Effector memory CD8-positive, alpha-beta T cell (primary cell): ENCODE data around the gene C10orf95.

Source experiments
- ATAC-seq: fragments of 150-1000 bp; cut with Tn5 transposase; replicated peaks from 2 replicates; pipeline ENCODE4 v1.10.0; 2021; ENCODE audit warnings: mild to moderate bottlenecking, moderate library complexity
- DNase-seq, 3 experiments: peaks; one replicate each; pipeline ENCODE4 v3.0.0; 2021
- H3K27ac Mint-ChIP-seq, 2 donors: one replicate each; pipeline ENCODE4 v1.8.0; 2022; ENCODE audit warnings: mild to moderate bottlenecking in 2 of 2, mixed read lengths in 2 of 2, moderate library complexity in 2 of 2
- H3K27me3 Mint-ChIP-seq, 2 donors: one replicate each; pipeline ENCODE4 v1.8.0; 2022; ENCODE audit warnings: mixed read lengths in 2 of 2
- H3K36me3 Mint-ChIP-seq: one replicate; pipeline ENCODE4 v1.8.0; 2022; ENCODE audit warnings: mild to moderate bottlenecking, moderate library complexity, mixed read lengths; ENCODE audit not compliant: insufficient read depth
- H3K4me1 Mint-ChIP-seq, 2 donors: one replicate each; pipeline ENCODE4 v1.8.0; 2022; ENCODE audit warnings: low read depth in 2 of 2, mixed read lengths in 2 of 2
- H3K4me3 Mint-ChIP-seq, 2 donors: one replicate each; pipeline ENCODE4 v1.8.0; 2022; ENCODE audit warnings: mild to moderate bottlenecking in 2 of 2, mixed read lengths in 2 of 2, moderate library complexity in 2 of 2
- H3K9me3 Mint-ChIP-seq, 2 donors: one replicate each; pipeline ENCODE4 v1.8.0; 2022; ENCODE audit warnings: mixed read lengths in 2 of 2

C10orf95 gene

GRCh38 chr10:102476466-102477141 is 25.3 kb upstream of the C10orf95 start:
- no peak overlapping the region for H3K4me3 Mint-ChIP-seq
- no peaks in the 10 kb centered on the region for H3K9me3 Mint-ChIP-seq
- H3K4me1 Mint-ChIP-seq, result peaks cover 12 to 13% of the 10 kb centered on the region in 2 donors
- DNase-seq, result no peak
- H3K36me3 Mint-ChIP-seq, result peaks cover 33% of the 10 kb centered on the region
- H3K27me3 Mint-ChIP-seq, result no peaks in the 10 kb centered on the region
- ATAC-seq, result no peak
- H3K27ac Mint-ChIP-seq, result peak overlapping the region; percentile 46

- no peak overlapping the region for H3K4me3 Mint-ChIP-seq
- peaks cover 28% of the 10 kb centered on the region for H3K36me3 Mint-ChIP-seq
- H3K27me3 Mint-ChIP-seq, result no peaks in the 10 kb centered on the region
- no peaks in the 10 kb centered on the region for H3K9me3 Mint-ChIP-seq
- ATAC-seq (no peak), DNase-seq (no peak)
- H3K27ac Mint-ChIP-seq, result peak overlapping the region; percentile 46
- peaks cover 12 to 13% of the 10 kb centered on the region in 2 donors for H3K4me1 Mint-ChIP-seq
Observed at GRCh38 chr10:102475451-102476040, 24.2 kb upstream of the C10orf95 start.

- Mint-ChIP-seq H3K9me3 (no peaks in the 10 kb centered on the region), H3K36me3 (peaks cover 18% of the 10 kb centered on the region), H3K27ac (peak overlapping the region; percentile 54 to 92), H3K27me3 (no peaks in the 10 kb centered on the region), H3K4me3 (peak overlapping the region; percentile 35 to 46), H3K4me1 (peaks cover 8% of the 10 kb centered on the region in 2 donors)
- DNase-seq, result no peak
- peak; percentile 63 for ATAC-seq
Observed at GRCh38 chr10:102473445-102474331, 22.3 kb upstream of the C10orf95 start.

- no peak for ATAC-seq
- H3K27ac Mint-ChIP-seq, result no peak overlapping the region
- H3K4me3 Mint-ChIP-seq, result no peak overlapping the region
Observed at GRCh38 chr10:102470579-102471546, 19.5 kb upstream of the C10orf95 start.

GRCh38 chr10:102468683-102469082 is 17.3 kb upstream of the C10orf95 start:
- Mint-ChIP-seq H3K36me3 (peaks cover 4% of the 10 kb centered on the region), H3K4me1 (peaks cover 7% of the 10 kb centered on the region in 2 donors), H3K4me3 (no peak overlapping the region), H3K27me3 (no peaks in the 10 kb centered on the region), H3K9me3 (no peaks in the 10 kb centered on the region), H3K27ac (peak overlapping the region in 1 of 2 donors; percentile 65)
- no peak for ATAC-seq
- DNase-seq, result no peak

More at GRCh38 chr10:102470579-102471546, 19.5 kb upstream of the C10orf95 start:
- peaks cover 8% of the 10 kb centered on the region in 2 donors for H3K4me1 Mint-ChIP-seq
- peaks cover 4% of the 10 kb centered on the region for H3K36me3 Mint-ChIP-seq
- H3K9me3 Mint-ChIP-seq, result no peaks in the 10 kb centered on the region
- DNase-seq, result no peak
- no peaks in the 10 kb centered on the region for H3K27me3 Mint-ChIP-seq

- ATAC-seq (no peak), DNase-seq (no peak)
- H3K9me3 Mint-ChIP-seq, result no peaks in the 10 kb centered on the region
- H3K4me1 Mint-ChIP-seq, result peaks cover under 1 to 1% of the 10 kb centered on the region in 2 donors
- peaks cover 4% of the 10 kb centered on the region for H3K36me3 Mint-ChIP-seq
- H3K27ac Mint-ChIP-seq, result no peak overlapping the region
- no peak overlapping the region for H3K4me3 Mint-ChIP-seq
- H3K27me3 Mint-ChIP-seq, result no peaks in the 10 kb centered on the region
Observed at GRCh38 chr10:102467971-102468438, 16.7 kb upstream of the C10orf95 start.

GRCh38 chr10:102467318-102467717 is 16.0 kb upstream of the C10orf95 start:
- Mint-ChIP-seq H3K4me1 (peaks cover 6% of the 10 kb centered on the region in 2 donors), H3K4me3 (no peak overlapping the region), H3K9me3 (no peaks in the 10 kb centered on the region), H3K27me3 (no peaks in the 10 kb centered on the region), H3K36me3 (peaks cover 4% of the 10 kb centered on the region), H3K27ac (peak overlapping the region in 1 of 2 donors; percentile 35)
- ATAC-seq, result no peak
- no peak for DNase-seq

GRCh38 chr10:102465466-102465865 is 14.1 kb upstream of the C10orf95 start:
- Mint-ChIP-seq H3K9me3 (no peaks in the 10 kb centered on the region), H3K27ac (no peak overlapping the region), H3K27me3 (no peaks in the 10 kb centered on the region), H3K36me3 (peaks cover 9% of the 10 kb centered on the region), H3K4me1 (peaks cover 22 to 23% of the 10 kb centered on the region in 2 donors), H3K4me3 (no peak overlapping the region)
- ATAC-seq (no peak), DNase-seq (no peak)

- Mint-ChIP-seq H3K36me3 (peaks cover 5% of the 10 kb centered on the region), H3K27ac (no peak overlapping the region), H3K27me3 (no peaks in the 10 kb centered on the region), H3K4me1 (peaks cover 21 to 23% of the 10 kb centered on the region in 2 donors), H3K9me3 (no peaks in the 10 kb centered on the region), H3K4me3 (no peak overlapping the region)
- no peak for ATAC-seq
- DNase-seq, result no peak
Observed at GRCh38 chr10:102463983-102464382, 12.6 kb upstream of the C10orf95 start.

GRCh38 chr10:102462512-102463054 is 11.2 kb upstream of the C10orf95 start:
- H3K4me1 Mint-ChIP-seq, result peaks cover 21 to 25% of the 10 kb centered on the region in 2 donors
- no peaks in the 10 kb centered on the region for H3K27me3 Mint-ChIP-seq
- no peak for DNase-seq
- peak overlapping the region in 1 of 2 donors; percentile 84 for H3K27ac Mint-ChIP-seq
- peak overlapping the region; percentile 93 to 98 for H3K4me3 Mint-ChIP-seq
- ATAC-seq, result no peak
- H3K9me3 Mint-ChIP-seq, result no peaks in the 10 kb centered on the region
- peaks cover 5% of the 10 kb centered on the region for H3K36me3 Mint-ChIP-seq

- ATAC-seq (peak; percentile 99), DNase-seq (peak; percentile 85 to 90 (median 90))
- Mint-ChIP-seq H3K36me3 (peaks cover 6% of the 10 kb centered on the region), H3K27me3 (no peaks in the 10 kb centered on the region), H3K9me3 (no peaks in the 10 kb centered on the region), H3K27ac (peak overlapping the region; percentile 84 to 87), H3K4me1 (peaks cover 21 to 28% of the 10 kb centered on the region in 2 donors), H3K4me3 (peak overlapping the region; percentile 93 to 98)
Observed at GRCh38 chr10:102461187-102462054, 10.1 kb upstream of the C10orf95 start.

GRCh38 chr10:102460836-102461186 is 9.5 kb upstream of the C10orf95 start:
- peak overlapping the region; percentile 84 to 87 for H3K27ac Mint-ChIP-seq
- peaks cover 21 to 28% of the 10 kb centered on the region in 2 donors for H3K4me1 Mint-ChIP-seq
- H3K9me3 Mint-ChIP-seq, result no peaks in the 10 kb centered on the region
- ATAC-seq (peak; percentile 4), DNase-seq (no peak)
- no peaks in the 10 kb centered on the region for H3K27me3 Mint-ChIP-seq
- peaks cover 8% of the 10 kb centered on the region for H3K36me3 Mint-ChIP-seq
- peak overlapping the region; percentile 93 to 98 for H3K4me3 Mint-ChIP-seq
